NCI-H146 treated with DMSO at 0.1 percent for 48 hours (cell line): Measurements from ENCODE around the gene CEP104.

Source experiments
- DNase-seq: peaks from one replicate; lab custom pipeline; 2025; ENCODE audit not compliant: unreplicated experiment; lab: John Stamatoyannopoulos, UW

Gene CEP104

DNA sequence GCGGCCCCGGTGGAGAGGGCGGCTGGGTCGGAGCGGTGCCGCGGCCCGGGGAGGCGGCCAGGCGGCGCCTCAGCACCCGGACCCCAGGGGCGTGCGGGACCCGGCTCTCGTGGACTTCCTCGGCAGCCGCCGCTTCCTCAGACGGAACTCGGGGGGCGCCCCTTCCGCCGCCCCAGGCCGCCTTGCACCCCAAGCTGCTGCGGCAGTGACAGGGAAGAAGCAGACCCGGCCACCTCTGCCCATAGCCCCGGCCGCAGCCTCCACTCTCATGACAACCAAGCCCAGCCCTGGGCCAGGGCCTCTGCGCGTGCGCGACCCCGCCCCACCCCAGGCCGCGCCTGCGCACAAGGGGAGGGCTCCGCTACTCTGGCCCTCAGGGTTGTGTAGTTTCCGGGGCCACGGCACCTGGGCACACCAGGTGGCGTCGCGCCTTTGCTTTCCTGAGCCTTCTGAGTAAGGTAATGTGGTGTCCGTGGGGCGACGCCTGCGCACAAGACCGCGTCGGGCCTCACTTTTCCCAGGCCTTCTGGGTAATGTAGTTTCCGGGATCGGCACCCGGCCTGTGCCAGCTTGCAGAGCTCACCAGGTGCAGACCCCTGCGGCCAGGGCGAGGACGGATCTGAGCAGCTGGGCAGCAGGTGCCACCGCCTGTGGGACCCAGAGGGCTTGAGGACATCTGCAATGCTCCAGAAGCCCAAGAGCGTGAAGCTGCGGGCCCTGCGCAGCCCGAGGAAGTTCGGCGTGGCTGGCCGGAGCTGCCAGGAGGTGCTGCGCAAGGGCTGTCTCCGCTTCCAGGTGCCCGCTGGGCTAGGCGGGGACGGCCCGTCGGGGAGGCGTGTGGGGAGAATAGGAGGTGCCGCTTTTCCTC lies at the start of gene CEP104, which contains the start of gene DFFB:
Gene CEP104 (minus strand): TSS at position 289 of the 868 bp plus-strand sequence. CDS start 4,804 bp downstream, outside the sequence.
Gene DFFB (plus strand): TSS at position 554 of the 868 bp plus-strand sequence. CDS start 128 bp downstream, at position 682.
- DNase-seq, result peak; percentile 92

DNA sequence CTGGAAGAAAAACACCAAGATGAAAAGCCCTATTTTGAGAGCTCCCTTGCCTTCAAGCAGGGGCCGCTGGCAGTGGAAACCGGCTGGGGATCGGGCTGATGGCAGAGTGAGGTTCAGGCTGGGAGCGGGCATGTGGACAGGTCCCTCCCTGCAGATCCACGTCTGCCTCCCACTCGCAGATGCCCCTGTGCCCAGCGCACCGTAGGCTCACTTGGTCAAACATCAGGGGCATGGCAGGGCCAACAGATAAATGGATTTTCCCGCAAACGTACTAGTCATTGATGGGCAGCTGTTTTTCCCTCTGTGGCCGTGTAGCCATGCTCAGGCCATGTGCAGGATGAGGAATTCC lies 49.6 kb upstream of the CEP104 start:
- DNase-seq, result no peak

DNA sequence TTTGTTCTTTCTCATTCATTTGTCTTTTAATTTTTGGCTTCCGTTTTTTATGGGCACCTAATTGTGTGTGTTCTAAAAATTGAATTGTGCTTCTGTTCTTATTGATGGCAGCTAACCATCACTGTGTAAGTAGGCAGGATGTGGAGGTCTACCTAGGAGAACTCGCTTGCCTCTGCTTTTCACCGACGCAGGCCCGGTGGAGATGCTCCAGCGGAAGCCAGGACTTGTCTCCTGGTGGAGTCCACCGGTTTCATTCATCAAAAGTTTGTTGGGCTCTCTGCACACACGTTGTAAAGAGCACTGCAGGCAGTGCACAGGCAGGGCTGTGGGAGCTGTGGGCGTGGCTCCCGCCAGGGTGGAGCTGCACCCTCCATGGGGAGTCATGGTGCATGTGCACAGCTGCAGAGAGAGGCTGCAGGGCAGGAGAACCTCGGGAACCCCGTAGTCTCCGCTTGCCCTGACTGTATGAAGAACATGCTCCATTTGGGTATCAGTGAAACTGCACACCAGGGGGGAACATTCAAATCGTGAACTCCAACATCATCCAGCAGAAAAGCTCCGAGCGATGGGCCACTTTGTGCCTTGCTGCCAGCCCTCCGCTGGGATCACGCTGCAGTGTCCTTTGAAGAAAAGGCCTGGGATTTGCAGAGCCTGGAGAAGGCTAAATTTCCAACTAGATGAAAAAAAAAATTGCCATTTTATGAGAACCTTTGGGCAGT lies 49.1 kb upstream of the CEP104 start:
- no peak for DNase-seq

DNA sequence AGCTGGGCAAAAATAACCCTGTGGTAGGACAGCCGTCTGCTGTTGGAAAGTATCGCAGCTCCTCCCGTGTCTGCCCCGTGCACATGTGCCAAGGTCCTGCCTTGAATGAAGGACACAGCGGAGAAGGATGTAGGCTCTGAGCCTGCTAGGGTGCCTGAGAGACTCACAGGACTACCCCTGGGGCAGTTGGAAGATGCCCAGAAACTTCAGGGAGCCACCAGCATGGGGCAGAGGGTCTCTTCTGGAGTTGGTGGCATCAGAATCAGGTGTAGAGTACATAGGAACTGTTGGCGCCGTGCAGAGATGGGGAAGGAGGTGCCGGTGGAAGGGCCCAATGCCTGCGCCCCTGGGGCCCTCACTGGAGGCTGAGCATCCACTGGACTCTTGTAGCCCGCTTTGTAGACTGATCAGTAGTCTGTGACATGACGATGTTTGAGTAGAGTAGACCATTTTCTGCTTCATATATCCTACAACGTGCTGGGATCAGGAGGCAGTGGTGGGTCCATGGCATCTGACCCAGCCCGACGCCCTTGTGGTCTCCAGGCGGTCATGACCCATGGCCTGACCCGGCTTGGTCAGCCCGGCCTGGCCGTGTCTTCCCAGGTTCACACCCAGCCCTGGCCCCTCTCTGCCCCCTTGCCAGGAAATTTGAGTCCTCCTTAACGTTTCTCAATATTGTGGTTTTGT lies 48.4 kb upstream of the CEP104 start:
- DNase-seq, result no peak

DNA sequence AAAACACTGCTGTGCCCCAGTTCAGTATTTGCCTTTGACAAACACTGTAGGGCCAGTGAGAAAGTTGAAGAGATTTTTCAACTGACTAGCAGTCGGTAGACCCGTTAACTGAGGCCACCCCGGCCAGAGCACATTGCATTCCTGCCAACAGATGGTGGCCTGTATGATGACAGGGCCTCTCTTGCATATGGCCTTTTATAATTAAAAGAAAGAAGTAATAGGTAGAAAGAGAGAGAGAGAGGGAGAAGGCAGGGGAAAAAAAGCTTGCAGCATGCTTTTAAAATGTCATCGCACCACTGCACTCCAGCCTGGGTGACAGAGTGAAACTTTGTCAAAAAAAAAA lies 47.8 kb upstream of the CEP104 start:
- no peak for DNase-seq

DNA sequence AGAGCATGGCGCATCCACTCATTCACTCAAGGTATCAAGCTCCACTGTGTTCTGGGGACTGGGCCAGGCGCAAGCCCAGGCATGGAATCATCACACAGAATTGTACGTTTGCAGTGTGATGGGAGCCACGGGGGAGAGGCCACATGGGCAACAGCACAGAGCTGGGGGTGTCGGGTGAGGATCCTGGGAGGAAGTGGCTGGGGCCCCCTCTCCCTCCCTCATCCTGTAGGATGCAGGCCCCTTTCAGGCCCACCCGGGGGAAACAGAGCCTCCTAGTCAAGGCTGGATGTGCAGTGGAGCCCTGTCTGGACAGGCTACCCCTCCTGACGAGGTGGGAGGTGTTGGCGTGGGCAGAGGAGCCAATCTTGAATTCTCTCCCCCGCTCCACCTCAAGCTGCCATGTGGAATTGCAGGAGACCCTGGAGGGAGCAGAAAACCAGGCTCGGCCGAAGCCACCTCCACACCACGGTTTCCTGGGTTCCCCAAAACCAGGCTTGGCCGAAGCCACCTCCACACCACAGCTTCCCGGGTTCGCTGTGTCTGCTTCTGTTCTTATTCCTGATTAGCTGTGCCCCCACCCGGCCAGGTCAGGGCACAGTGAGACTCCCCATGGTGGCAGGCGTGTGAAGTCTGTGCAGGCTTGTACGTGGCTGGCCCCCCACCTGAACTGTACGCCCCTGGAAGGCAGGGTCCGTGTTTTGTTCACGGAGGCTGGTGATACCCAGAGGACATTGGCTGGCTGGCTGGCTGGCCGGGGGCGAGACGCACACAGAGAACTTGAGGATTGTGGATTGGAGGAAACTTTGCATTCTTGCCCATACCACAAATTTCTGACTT lies 47.2 kb upstream of the CEP104 start:
- no peak for DNase-seq

DNA sequence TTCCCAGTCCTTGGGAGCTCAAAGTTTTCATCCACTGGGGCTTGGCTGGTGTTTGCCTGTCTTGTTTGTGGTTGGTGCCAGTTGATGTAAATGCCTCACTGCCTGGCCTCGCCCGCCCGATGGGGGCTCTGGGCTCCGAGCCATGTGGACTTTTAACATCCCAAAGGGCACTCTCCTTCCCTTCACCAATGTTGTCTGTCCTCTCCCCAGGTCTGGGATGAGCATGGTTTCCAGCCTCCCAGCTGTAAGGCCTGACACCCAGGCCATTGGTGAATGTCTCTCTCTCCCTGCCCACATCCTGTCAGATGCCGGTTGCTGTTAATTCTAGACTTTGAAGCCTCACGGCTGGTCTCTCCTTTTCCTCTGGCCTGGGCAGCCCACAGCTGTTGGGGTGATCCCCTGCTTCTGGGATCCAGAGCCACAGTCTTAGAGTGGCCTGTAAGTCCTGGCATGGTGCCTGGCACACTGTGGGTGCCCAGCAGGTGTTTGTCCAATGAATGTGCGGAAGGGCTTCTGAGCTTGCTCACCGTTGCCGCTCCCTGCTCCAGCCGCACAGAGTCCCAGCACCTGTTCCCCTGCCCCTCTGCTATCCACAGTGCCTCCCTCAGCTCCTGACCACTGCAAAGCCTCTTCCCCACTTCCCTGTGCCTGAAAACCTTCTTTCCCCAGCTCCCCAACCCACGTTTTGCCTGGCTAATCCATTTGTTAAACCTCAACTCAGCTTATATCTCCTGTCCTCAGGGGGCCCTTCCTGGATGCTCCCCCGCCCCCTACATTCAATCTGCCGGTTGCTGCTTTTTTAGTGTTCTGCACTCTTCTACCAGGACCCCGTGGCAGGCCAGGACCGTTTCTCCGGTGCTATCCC lies 46.4 kb upstream of the CEP104 start:
- no peak for DNase-seq

DNA sequence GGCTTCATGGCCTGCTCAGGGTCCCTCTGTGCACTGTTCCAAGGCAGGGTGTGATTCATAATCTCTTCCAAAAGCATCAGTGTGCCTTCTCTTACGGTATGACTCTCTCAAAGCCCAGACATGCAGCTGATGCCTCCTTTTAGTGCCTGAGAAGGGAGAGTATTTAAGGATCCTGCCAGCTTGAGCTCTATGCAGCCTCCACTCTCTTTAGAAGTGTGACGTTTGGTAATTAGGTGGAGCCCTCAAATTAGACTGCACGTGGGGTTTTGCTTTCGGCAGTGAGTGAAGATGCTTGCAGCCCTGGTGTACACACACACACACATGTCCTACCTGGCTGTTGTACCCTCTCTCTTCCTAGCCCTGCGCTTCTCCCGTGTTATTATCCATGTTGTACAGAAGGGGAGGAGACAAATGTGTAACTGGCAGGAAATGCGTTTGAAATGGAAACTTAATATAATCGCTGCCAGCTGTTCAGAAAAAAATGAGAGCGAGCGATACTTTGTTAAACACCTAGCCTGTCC lies 45.6 kb upstream of the CEP104 start:
- DNase-seq, result no peak

DNA sequence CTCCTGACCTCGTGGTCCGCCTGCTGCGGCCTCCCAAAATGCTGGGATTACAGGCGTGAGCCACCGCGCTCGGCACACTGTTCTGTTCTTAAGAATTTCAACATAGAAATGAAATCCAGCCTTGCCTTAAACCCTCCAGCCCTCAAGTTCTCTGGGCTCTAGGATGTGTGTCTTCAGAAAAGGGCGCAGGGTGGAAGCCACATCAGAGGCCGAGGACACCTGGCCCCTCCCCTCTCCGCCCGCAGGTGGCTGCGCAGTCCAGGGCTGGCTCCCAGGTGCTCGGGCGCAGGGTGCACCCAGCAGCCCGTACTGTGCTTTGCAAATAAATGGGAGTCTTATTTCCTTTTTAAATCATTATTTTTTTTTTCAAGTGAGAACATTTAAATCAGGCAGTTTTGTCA lies 45.1 kb upstream of the CEP104 start:
- DNase-seq, result no peak

DNA sequence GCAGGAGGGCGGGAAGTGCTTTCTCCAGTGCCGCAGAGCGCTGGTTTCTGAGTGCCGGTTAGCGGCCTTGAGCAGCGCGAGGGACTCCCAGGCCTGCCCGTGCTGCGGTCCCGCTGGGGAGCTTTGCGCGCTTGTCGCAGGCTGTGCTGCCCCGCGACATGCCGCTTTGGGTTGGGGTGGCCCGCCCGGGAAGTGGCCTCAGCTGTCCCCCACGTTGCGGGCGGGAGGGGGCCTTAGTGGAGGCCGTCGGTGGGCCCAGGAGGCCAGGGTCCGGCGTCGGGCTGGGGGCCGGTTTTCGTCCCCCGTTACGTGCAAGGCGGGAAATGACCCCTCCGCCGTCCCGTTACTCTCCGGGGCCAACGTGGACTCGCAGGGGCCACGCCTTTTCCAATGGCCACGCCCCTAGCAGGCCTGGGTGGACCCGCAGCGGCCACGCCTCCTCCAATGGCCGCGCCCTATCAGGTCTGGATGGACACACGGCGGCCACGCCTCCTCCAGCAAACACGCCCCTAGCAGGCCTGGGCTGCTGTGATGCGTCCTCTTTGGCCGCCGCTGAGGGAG lies 44.0 kb upstream of the CEP104 start:
- peak; percentile 60 for DNase-seq

DNA sequence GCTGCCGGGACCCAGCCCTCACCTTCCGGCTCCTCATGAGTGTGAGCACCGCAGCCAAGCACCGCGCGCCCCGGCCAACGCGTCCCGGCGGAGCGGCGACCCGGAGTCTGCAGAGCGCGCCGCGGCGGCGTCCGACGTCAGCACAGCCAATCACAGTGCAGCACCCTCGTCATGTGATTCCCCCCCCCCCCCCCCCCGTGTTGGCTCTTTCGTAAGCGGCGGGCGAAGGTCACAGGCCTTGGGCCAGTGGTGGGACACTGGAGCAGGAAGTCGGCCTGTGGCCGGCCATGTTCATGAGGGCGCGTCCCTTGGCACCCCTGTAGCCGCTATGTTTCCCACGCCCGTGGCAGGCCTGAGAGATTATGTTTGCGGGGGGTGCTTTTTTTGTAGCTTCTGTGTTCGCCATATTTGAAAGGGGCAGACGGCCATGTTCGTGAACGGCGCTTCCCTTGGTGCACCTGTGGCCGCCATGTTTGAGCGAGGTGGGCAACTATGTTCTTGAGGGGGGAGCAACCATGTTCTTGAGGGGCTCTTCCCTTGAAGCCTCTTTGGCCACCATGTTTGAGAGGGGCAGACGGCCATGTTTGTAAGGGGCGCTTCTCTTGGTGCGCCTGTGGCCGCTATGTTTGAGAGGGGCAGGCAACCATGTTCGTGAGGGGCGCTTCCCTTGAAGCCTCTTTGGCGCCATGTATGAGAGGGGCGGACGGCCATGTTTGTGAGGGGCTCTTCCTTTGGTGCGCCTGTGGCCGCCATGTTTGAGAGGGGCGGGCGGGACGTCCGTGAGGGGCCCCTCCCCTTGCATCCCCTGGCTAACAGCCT lies 43.3 kb upstream of the CEP104 start, which contains the start of gene C1orf174:
Gene C1orf174 (minus strand): TSS at position 123 of the 819 bp plus-strand sequence. CDS start 86 bp downstream, at position 37.
- DNase-seq, result peak; percentile 88

DNA sequence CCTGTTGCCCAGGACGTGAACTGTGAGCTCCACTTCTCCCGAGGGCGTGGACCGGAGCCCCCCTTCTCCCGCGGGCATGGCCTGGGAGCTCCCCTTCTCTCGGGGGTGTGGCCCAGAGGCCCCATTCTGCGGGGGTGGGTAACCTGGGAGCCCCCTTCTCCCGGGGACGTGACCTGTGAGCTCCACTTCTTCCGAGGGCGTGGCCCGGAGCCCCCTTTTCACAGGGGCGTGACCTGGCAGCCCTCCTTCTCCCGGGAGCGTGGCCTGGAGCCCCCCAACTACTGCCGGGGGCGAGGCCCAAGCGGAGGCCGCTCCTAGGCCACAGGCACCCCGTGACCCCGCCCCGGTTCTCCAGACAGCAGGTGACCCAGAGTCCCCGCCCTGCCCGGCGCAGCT lies 42.7 kb upstream of the CEP104 start:
- DNase-seq, result no peak

DNA sequence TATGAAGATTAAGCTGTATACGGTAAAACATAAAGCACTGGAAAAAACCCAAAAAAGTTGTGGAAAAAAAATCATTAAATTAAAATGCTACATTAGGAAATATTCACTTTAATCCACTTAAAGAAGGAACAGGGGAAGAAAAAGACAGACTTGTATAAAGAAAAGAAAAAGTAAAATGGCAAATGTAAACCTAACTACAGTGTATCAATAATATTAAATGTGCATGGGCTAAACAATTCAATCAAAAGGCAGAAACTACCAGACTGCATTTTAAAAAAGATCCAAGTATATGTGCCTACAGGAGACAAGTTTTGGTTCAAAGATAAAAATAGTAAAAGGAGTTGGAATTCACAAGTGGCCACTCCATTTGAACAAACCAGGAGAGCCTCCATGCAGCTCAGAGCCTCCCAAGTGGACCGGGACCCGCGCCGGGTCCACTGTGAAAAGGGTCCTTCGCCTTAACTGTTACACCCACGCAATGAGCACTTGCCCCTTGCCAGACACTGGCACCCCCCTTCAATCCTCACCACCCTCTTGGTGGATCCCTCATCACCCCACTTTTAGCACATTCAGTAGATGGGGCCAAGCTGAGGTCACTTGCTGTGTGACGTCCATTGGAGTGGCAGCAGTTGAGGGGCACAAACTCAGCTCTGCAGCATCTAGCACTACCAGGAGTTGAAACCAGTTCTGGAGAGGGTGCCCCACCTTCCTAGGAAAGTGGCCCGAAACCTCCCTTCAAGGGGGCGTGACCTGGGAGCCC lies 42.2 kb upstream of the CEP104 start:
- no peak for DNase-seq

DNA sequence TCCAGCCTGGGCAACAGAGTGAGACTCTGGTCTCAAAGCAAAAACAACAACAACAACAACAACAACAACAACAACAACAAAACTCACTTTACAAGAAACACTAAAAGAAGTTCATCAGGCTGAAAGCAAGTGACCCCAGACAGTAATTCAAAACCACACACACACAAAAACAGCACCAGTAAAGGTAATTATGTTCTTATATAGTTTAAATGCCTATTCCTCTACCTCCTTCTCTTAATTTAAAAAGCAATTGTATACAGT lies 41.4 kb upstream of the CEP104 start:
- no peak for DNase-seq

DNA sequence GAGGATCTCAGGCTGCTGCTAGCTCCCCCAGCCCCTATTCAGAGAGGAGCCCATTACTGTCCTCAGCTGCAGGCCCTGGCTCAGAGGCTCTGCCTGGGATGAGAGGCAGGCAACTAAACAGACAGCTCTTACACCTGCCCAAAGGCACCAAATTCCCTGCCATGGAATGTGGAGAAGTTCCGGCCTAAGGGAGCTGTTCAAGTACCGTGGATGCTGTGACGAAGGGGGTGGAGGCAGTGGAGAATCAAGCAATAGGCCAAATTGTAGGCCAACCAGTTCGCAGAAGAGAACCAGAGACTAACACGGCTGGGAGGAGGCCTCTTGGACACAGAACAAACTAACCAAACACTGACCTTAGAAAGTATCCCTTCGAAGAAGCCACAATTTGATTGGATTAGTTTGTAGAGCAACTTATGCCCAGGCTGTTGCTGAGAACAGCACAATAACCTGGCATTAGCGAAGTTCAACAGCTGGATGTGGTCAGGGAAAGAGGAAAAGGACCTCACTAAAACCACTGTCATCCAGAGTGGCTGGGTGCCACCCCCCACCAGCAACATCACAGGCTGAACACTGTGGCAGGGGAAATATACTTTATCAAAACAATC lies 39.5 kb upstream of the CEP104 start:
- no peak for DNase-seq

DNA sequence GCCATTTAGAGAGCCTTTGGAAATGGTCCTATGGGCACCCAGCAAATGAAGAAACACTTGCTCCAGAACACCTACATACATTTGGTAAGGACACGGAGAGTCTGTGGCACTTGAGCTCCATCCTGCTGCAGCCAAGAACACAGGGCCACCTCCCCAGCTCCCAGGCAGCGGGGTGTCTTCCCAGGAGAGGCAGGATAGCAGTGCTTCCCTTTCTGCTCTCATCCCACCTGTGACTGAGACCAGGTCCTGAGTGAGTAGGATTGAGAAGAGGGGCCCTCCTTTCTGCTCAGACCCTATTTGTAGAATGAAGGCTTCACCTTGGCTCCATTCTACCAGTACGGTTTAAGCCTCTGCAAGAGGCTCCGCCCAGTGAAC lies 38.9 kb upstream of the CEP104 start:
- DNase-seq, result no peak

DNA sequence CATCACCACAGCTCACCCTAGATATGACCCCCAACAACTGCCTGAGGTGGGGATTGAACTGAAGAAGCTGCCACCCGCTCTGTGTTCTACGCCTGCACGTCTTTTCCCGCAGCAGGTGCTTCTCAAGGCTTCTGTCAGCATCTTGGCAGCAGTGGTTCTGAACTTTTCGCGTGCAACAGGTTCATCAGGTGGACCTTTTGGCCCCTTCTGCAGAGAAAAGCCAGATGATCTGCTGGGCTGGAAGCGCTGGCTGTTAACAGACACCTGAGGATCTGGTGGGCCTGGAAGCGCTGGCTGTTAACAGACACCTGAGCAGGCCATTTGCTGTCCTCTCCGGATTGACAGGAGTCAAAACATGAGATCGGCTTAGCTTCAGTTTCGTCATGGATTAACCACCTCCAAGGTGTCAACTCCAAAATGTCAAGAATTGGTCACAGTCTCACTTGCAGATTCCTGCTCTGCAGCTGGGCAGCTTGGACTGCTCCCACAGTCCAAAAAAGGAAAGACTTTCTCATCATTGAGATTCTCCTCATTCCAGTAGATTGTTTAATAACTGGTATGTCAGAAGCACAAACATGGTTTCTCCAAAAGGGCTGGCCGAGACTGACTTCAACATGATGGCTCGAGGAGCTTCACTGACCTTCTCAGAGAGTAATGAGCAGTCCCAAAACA lies 38.4 kb upstream of the CEP104 start:
- DNase-seq, result no peak
